ENCODE results near the gene UNC50. TPM values are rescaled to one million over a fixed set of nuclear protein-coding genes. Genes with fewer than 3 reads are reported as not detected.
A peak's percentile ranks its signal among the peaks of the same experiment; 100 is the strongest.
"Not testable (repeated sequence)": the region's sequence is repeated elsewhere in the genome, so short reads cannot be mapped to it uniquely, and the experiment has no call there.

The UNC50 gene
- total RNA-seq, 1 experiment from 2014 or later: 36.4 TPM

GRCh38 chr2:98654699-98655495 is 46.5 kb downstream of the UNC50 start:
- Histone ChIP-seq H3K9me3 (ENCODE audit: low read length) (no peaks in the 10 kb centered on the region), H2AFZ (ENCODE audit: low read length) (no peak overlapping the region), H3K9ac (ENCODE audit: low read length) (no peak overlapping the region), H3K4me2 (ENCODE audit: low read depth, low read length, poor library complexity, severe bottlenecking) (no peak overlapping the region), H3K27ac (ENCODE audit: low read length) (no peak overlapping the region), H3K27me3 (ENCODE audit: low read length) (peaks cover 3% of the 10 kb centered on the region; the same call in 1 of the 2 replicates), H3K9me2 (replicated peaks; ENCODE audit: insufficient read depth, low read length) (no peaks in the 10 kb centered on the region), H3K79me2 (ENCODE audit: low read length) (no peaks in the 10 kb centered on the region), H4K20me1 (ENCODE audit: insufficient read depth, low read depth, low read length) (no peaks in the 10 kb centered on the region), H3K4me3 (ENCODE audit: low read length) (no peak overlapping the region), H3K4me1 (ENCODE audit: low read length) (no peaks in the 10 kb centered on the region; the same call in 1 of the 2 replicates), H3K36me3 (ENCODE audit: insufficient read depth, low read length) (no peaks in the 10 kb centered on the region)
- no peak for DNase-seq

- Histone ChIP-seq H3K27ac (ENCODE audit: low read length) (no peak overlapping the region), H3K4me1 (ENCODE audit: low read length) (peaks cover 7% of the 10 kb centered on the region), H3K27me3 (ENCODE audit: low read length) (peaks cover 3% of the 10 kb centered on the region; the same call in 1 of the 2 replicates)
Measured at GRCh38 chr2:98656800-98657199, 48.4 kb downstream of the UNC50 start.

GRCh38 chr2:98658816-98659490 is 50.6 kb downstream of the UNC50 start:
- H3K9ac ChIP-seq (ENCODE audit: low read length): no peak overlapping the region
- H3K4me1 ChIP-seq (ENCODE audit: low read length): peaks cover 7% of the 10 kb centered on the region
- no peak overlapping the region for H3K27ac ChIP-seq (ENCODE audit: low read length)
- H2AFZ ChIP-seq (ENCODE audit: low read length): 0 out of 2 replicates have a peak overlapping the region, but pooled peaks have one; percentile 66
- no peak overlapping the region for H3K4me3 ChIP-seq (ENCODE audit: low read length)
- no peaks in the 10 kb centered on the region for H3K9me3 ChIP-seq (ENCODE audit: low read length)
- H4K20me1 ChIP-seq (ENCODE audit: insufficient read depth, low read depth, low read length): no peaks in the 10 kb centered on the region
- no peaks in the 10 kb centered on the region for H3K36me3 ChIP-seq (ENCODE audit: insufficient read depth, low read length)
- no peaks in the 10 kb centered on the region for H3K79me2 ChIP-seq (ENCODE audit: low read length)
- peak overlapping the region; percentile 23 for H3K4me2 ChIP-seq (ENCODE audit: low read depth, low read length, poor library complexity, severe bottlenecking)
- no peak for DNase-seq
- H3K27me3 ChIP-seq (ENCODE audit: low read length): peaks cover 3% of the 10 kb centered on the region; the same call in 1 of the 2 replicates
- no peaks in the 10 kb centered on the region for H3K9me2 ChIP-seq (replicated peaks; ENCODE audit: insufficient read depth, low read length)

More at GRCh38 chr2:98656800-98657199, 48.4 kb downstream of the UNC50 start:
- Histone ChIP-seq H3K4me2 (ENCODE audit: low read depth, low read length, poor library complexity, severe bottlenecking) (no peak overlapping the region), H4K20me1 (ENCODE audit: insufficient read depth, low read depth, low read length) (no peaks in the 10 kb centered on the region), H3K9me2 (replicated peaks; ENCODE audit: insufficient read depth, low read length) (no peaks in the 10 kb centered on the region), H3K4me3 (ENCODE audit: low read length) (no peak overlapping the region), H3K36me3 (ENCODE audit: insufficient read depth, low read length) (no peaks in the 10 kb centered on the region), H3K79me2 (ENCODE audit: low read length) (no peaks in the 10 kb centered on the region), H3K9me3 (ENCODE audit: low read length) (no peaks in the 10 kb centered on the region), H2AFZ (ENCODE audit: low read length) (no peak overlapping the region), H3K9ac (ENCODE audit: low read length) (no peak overlapping the region)
- DNase-seq: no peak

GRCh38 chr2:98659491-98659840 is 51.1 kb downstream of the UNC50 start:
- not testable (repeated sequence) for H3K79me2 ChIP-seq (ENCODE audit: low read length); H4K20me1 ChIP-seq (ENCODE audit: insufficient read depth, low read depth, low read length); H3K27ac ChIP-seq (ENCODE audit: low read length); H3K4me1 ChIP-seq (ENCODE audit: low read length); H3K36me3 ChIP-seq (ENCODE audit: insufficient read depth, low read length); H3K4me3 ChIP-seq (ENCODE audit: low read length); H3K9me3 ChIP-seq (ENCODE audit: low read length); DNase-seq; H2AFZ ChIP-seq (ENCODE audit: low read length); H3K27me3 ChIP-seq (ENCODE audit: low read length); H3K9me2 ChIP-seq (replicated peaks; ENCODE audit: insufficient read depth, low read length); H3K9ac ChIP-seq (ENCODE audit: low read length); H3K4me2 ChIP-seq (ENCODE audit: low read depth, low read length, poor library complexity, severe bottlenecking)

- Histone ChIP-seq H3K4me3 (ENCODE audit: low read length) (no peak overlapping the region), H3K4me1 (ENCODE audit: low read length) (peaks cover 7% of the 10 kb centered on the region), H3K9me3 (ENCODE audit: low read length) (no peaks in the 10 kb centered on the region), H3K27me3 (ENCODE audit: low read length) (no peaks in the 10 kb centered on the region), H3K9me2 (replicated peaks; ENCODE audit: insufficient read depth, low read length) (no peaks in the 10 kb centered on the region), H3K4me2 (ENCODE audit: low read depth, low read length, poor library complexity, severe bottlenecking) (no peak overlapping the region), H4K20me1 (ENCODE audit: insufficient read depth, low read depth, low read length) (no peaks in the 10 kb centered on the region), H3K36me3 (ENCODE audit: insufficient read depth, low read length) (no peaks in the 10 kb centered on the region), H2AFZ (ENCODE audit: low read length) (no peak overlapping the region), H3K79me2 (ENCODE audit: low read length) (no peaks in the 10 kb centered on the region), H3K27ac (ENCODE audit: low read length) (no peak overlapping the region), H3K9ac (ENCODE audit: low read length) (no peak overlapping the region)
- no peak for DNase-seq
Measured at GRCh38 chr2:98663511-98664090, 55.2 kb downstream of the UNC50 start.

- peaks cover 7% of the 10 kb centered on the region for H3K4me1 ChIP-seq (ENCODE audit: low read length)
- no peaks in the 10 kb centered on the region for H3K9me3 ChIP-seq (ENCODE audit: low read length)
- H3K4me2 ChIP-seq (ENCODE audit: low read depth, low read length, poor library complexity, severe bottlenecking): no peak overlapping the region
- no peaks in the 10 kb centered on the region for H3K79me2 ChIP-seq (ENCODE audit: low read length)
- no peak overlapping the region for H3K27ac ChIP-seq (ENCODE audit: low read length)
- H3K36me3 ChIP-seq (ENCODE audit: insufficient read depth, low read length): no peaks in the 10 kb centered on the region
- no peak overlapping the region for H2AFZ ChIP-seq (ENCODE audit: low read length)
- no peak for DNase-seq
- no peaks in the 10 kb centered on the region for H3K9me2 ChIP-seq (replicated peaks; ENCODE audit: insufficient read depth, low read length)
- H3K9ac ChIP-seq (ENCODE audit: low read length): no peak overlapping the region
- no peak overlapping the region for H3K4me3 ChIP-seq (ENCODE audit: low read length)
- no peaks in the 10 kb centered on the region for H4K20me1 ChIP-seq (ENCODE audit: insufficient read depth, low read depth, low read length)
- no peaks in the 10 kb centered on the region for H3K27me3 ChIP-seq (ENCODE audit: low read length)
Measured at GRCh38 chr2:98664323-98664722, 55.9 kb downstream of the UNC50 start.

GRCh38 chr2:98665677-98666076 is 57.3 kb downstream of the UNC50 start:
- no peaks in the 10 kb centered on the region for H3K36me3 ChIP-seq (ENCODE audit: insufficient read depth, low read length)
- no peaks in the 10 kb centered on the region for H3K27me3 ChIP-seq (ENCODE audit: low read length)
- peaks cover 6% of the 10 kb centered on the region for H3K4me1 ChIP-seq (ENCODE audit: low read length)
- no peaks in the 10 kb centered on the region for H3K9me3 ChIP-seq (ENCODE audit: low read length)
- no peaks in the 10 kb centered on the region for H3K79me2 ChIP-seq (ENCODE audit: low read length)
- no peaks in the 10 kb centered on the region for H4K20me1 ChIP-seq (ENCODE audit: insufficient read depth, low read depth, low read length)
- H2AFZ ChIP-seq (ENCODE audit: low read length): no peak overlapping the region
- no peak overlapping the region for H3K4me3 ChIP-seq (ENCODE audit: low read length)
- H3K4me2 ChIP-seq (ENCODE audit: low read depth, low read length, poor library complexity, severe bottlenecking): no peak overlapping the region
- no peak overlapping the region for H3K27ac ChIP-seq (ENCODE audit: low read length)
- H3K9me2 ChIP-seq (replicated peaks; ENCODE audit: insufficient read depth, low read length): no peaks in the 10 kb centered on the region
- no peak overlapping the region for H3K9ac ChIP-seq (ENCODE audit: low read length)
- DNase-seq: no peak

All from Karpas-422 (cell line).